AG04450 (cell line): ENCODE results near the gene RPS6KA4. TPM values are rescaled to one million over a fixed set of nuclear protein-coding genes. Genes with fewer than 3 reads are reported as not detected.

Source experiments
- CTCF ChIA-PET: fragments of 300-600, 350-600 bp; formaldehyde crosslinking; extraction: SDS; loops from one replicate; lab custom pipeline; 2022; ENCODE audit warnings: antibody characterized with exemption, inconsistent platforms; lab: Charles Lee
- POLR2A ChIA-PET: fragments of 350-600 bp; formaldehyde crosslinking; extraction: SDS; loops from one replicate; lab custom pipeline; 2021; ENCODE audit warnings: antibody characterized with exemption, inconsistent platforms; lab: Yijun Ruan, JAX
- DNase-seq: peaks from one replicate; pipeline ENCODE4 v3.0.0-alpha.2; 2011; ENCODE audit warnings: low read depth, low spot score
- H3K27ac ChIP-seq: one replicate; pipeline ENCODE4 v1.5.1; 2012; ENCODE audit warnings: low read depth, low read length, control low read depth
- H3K27me3 ChIP-seq: one replicate; pipeline ENCODE4 v1.6.0; 2012; ENCODE audit warnings: low read length; ENCODE audit not compliant: control insufficient read depth, insufficient read depth
- H3K4me3 ChIP-seq: 2 replicates; pipeline ENCODE4 v1.5.1; 2011; ENCODE audit warnings: mild to moderate bottlenecking, low read depth, low read length, control low read depth
- H3K9me3 ChIP-seq: 2 replicates; pipeline ENCODE4 v1.5.1; 2012; ENCODE audit warnings: low read length; ENCODE audit not compliant: control insufficient read depth, insufficient read depth
- CTCF ChIP-seq: IDR thresholded peaks from 2 replicates; pipeline ENCODE4 v1.5.1; 2011; ENCODE audit warnings: low read depth, low read length, control low read depth, inconsistent platforms
- polyA plus RNA-seq: library from polyadenylated mRNA; depleted of rRNA; stranded (reverse); fragments of >200 nt; gene quantifications from 2 replicates; pipeline ENCODE4 v1.2.3, GENCODE V29; 2011

The RPS6KA4 gene
- polyA plus RNA-seq, 1 experiment, result 21.9 TPM

- DNase-seq, result no peak
- Histone ChIP-seq H3K27ac (no peak overlapping the region), H3K27me3 (peaks cover 39% of the 10 kb centered on the region), H3K9me3 (no peaks in the 10 kb centered on the region), H3K4me3 (no peak overlapping the region)
- POLR2A ChIA-PET, result no interaction called here
- TF ChIP-seq CTCF, result no peak
- CTCF ChIA-PET, result interaction anchor here (1.3 kb wide), 1 partner anchor 34 kb away, joined by 4 read pairs; no protein-coding TSS in a partner anchor
Measured at GRCh38 chr11:64388894-64389293, 29.9 kb downstream of the RPS6KA4 start.

- ChIA-PET POLR2A (no interaction called here), CTCF (interaction anchor here (1.3 kb wide), 1 partner anchor 35 kb away, joined by 4 read pairs; no protein-coding TSS in a partner anchor)
- H3K27ac ChIP-seq, result no peak overlapping the region
- H3K27me3 ChIP-seq, result peaks cover 43% of the 10 kb centered on the region
- no peak for TF ChIP-seq CTCF
- H3K9me3 ChIP-seq, result no peaks in the 10 kb centered on the region
- DNase-seq, result no peak
- H3K4me3 ChIP-seq, result no peak overlapping the region
Measured at GRCh38 chr11:64389851-64390250, 30.9 kb downstream of the RPS6KA4 start.

DNA sequence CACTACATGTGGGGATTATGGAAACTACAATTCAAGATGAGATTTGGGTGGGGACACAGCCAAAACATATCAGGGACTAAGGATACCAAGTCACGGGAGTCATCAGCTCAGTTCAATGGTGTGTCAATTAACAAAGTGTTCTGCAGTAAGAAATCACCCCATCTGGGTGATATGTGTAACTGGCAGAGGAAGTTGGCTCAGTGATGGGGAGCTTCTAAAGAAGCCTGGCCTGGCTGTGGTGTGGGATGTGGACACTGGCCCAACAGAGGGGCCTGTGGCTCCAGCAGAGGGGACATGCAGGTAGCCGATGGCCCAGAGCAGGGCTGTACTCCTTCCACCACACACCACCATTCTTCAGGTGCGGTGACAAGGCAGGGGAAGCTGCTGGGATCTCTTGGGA, 31.6 kb downstream of the RPS6KA4 start:
- DNase-seq, result no peak
- ChIA-PET CTCF (interaction anchor here (0.6 kb wide), 1 partner anchor 394 kb away, joined by 3 read pairs; no protein-coding TSS in a partner anchor), POLR2A (no interaction called here)
- H3K27me3 ChIP-seq, result peaks cover 40% of the 10 kb centered on the region
- no peak overlapping the region for H3K4me3 ChIP-seq
- no peak overlapping the region for H3K27ac ChIP-seq
- no peaks in the 10 kb centered on the region for H3K9me3 ChIP-seq
- no peak for TF ChIP-seq CTCF

DNA sequence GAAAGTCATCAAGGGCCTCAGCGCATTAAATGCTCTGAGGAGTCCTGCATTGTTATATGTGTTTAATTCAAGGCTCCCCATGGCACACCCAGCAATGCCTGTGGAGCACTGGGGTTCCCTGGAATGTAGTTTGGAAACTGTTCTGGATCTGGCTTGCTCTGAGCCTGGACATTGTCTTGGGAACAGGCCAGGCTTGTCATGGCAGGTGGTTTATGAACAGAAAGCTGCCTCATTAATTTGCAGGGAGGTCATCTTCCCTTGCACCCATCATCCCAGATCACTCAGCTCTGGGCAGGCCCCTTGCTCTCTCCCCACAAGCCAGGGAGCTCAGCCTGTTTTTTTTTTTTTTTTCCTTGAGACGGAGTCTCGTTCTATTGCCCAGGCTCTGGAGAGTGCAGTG, 32.9 kb downstream of the RPS6KA4 start:
- no peak for DNase-seq
- ChIA-PET POLR2A (no interaction called here), CTCF (interaction anchor here (0.8 kb wide), 1 partner anchor 57 kb away, joined by 3 read pairs; no protein-coding TSS in a partner anchor)
- Histone ChIP-seq H3K4me3 (no peak overlapping the region), H3K27me3 (peaks cover 35% of the 10 kb centered on the region), H3K27ac (no peak overlapping the region), H3K9me3 (no peaks in the 10 kb centered on the region)
- TF ChIP-seq CTCF, result no peak

DNA sequence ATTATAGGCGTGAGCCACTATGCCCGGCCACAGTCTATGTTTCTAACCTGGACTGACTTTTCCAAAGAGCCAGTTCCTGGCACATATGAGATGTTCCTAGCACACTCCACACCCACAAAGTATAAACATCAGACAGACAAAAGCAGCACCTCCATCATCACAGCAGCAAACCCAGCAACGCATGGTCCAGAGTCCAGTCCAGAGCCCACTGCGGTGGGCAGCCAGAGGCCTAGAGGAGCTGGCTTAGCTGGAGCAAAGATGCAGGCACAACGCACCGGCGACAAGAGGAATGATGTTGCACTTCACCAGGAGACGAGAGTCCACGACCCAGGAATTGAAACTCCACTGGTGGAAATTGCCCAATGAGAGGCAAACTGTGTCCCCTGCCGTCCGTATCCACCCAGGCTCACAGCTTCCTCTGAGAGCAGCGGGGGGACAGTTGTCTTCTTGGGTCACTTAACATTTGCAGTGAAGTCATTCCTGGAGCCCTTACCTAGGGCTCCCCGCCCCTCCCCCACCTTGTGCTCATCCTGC, 36.6 kb downstream of the RPS6KA4 start:
- H3K9me3 ChIP-seq, result no peaks in the 10 kb centered on the region; the same call in 1 of the 2 replicates

More for the DNA sequence above, 36.6 kb downstream of the RPS6KA4 start:
- CTCF ChIA-PET, result interaction anchor here (1.7 kb wide), 1 partner anchor 54 kb away, joined by 8 read pairs; no protein-coding TSS in a partner anchor
- Histone ChIP-seq H3K27ac (no peak overlapping the region), H3K4me3 (no peak overlapping the region), H3K27me3 (peaks cover 27% of the 10 kb centered on the region)
- DNase-seq, result no peak
- POLR2A ChIA-PET, result no interaction called here
- TF ChIP-seq CTCF, result no peak
